NCI-H446 (cell line): ENCODE measurements around the gene SMC1B.
"Not testable (repeated sequence)": the region's sequence is repeated elsewhere in the genome, so short reads cannot be mapped to it uniquely, and the experiment has no call there.

Source experiments
- DNase-seq, 2 experiments: peaks; one replicate each; lab custom pipeline; 2025; lab: John Stamatoyannopoulos, UW

The SMC1B gene

GRCh38 chr22:45296628-45297297, 116.6 kb downstream of the SMC1B start:
- no peak for DNase-seq

DNA sequence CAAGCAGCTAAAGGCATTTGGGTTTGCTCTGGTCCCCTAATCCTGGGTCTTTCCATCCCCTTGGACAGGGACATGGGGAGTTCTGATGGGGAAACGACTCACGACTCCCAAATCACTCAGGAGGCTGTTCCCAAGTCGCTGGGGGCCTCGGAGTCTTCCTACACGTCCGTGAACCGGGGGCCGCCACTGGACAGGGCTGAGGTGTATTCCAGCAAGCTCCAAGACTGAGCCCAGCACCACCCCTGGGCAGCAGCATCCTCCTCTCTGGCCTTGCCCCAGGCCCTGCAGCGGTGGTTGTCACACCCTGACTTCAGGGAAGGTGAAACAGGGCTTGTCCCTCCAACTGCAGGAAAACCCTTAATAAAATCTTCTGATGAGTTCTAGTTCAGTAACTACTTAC, 117.9 kb downstream of the SMC1B start:
- no peak for DNase-seq

GRCh38 chr22:45295004-45295403, 118.4 kb downstream of the SMC1B start:
- DNase-seq = not testable (repeated sequence)
